GM23338 (cell line): ENCODE results near the gene CNTROB. TPM values are rescaled to one million over a fixed set of nuclear protein-coding genes. Genes with fewer than 3 reads are reported as not detected.

Experiments used
- ATAC-seq: fragments of 200-7000 bp; cut with Tn5 transposase; 3 replicates; pipeline ENCODE4 v1.9.1; 2020
- DNase-seq: peaks from one replicate; pipeline ENCODE4 v3.0.0-alpha.2; 2015; ENCODE audit warnings: low spot score
- H2AFZ ChIP-seq: fragments of 200-600 bp; sonication (generic); 2 replicates; pipeline ENCODE4 v1.8.0; 2016; ENCODE audit warnings: antibody characterized with exemption, mild to moderate bottlenecking, moderate library complexity
- H3F3A ChIP-seq: fragments of 200-600 bp; sonication (generic); replicated peaks from 2 replicates; pipeline ENCODE4 v1.8.0; 2017; ENCODE audit warnings: antibody characterized with exemption, mixed run types, low read depth
- H3K27ac ChIP-seq: fragments of 200-600 bp; sonication (generic); 2 replicates; pipeline ENCODE4 v1.6.1; 2016; ENCODE audit warnings: low read depth
- H3K27me3 ChIP-seq: fragments of 200-600 bp; sonication (generic); 2 replicates; pipeline ENCODE4 v1.8.0; 2016; ENCODE audit warnings: mild to moderate bottlenecking, mixed run types, moderate library complexity; ENCODE audit not compliant: insufficient read depth
- H3K36me3 ChIP-seq: fragments of 200-600 bp; sonication (generic); 2 replicates; pipeline ENCODE4 v1.8.0; 2016; ENCODE audit warnings: mild to moderate bottlenecking; ENCODE audit not compliant: insufficient read depth
- H3K4me1 ChIP-seq: fragments of 200-600 bp; sonication (generic); 2 replicates; pipeline ENCODE4 v1.8.0; 2016; ENCODE audit warnings: mild to moderate bottlenecking, moderate library complexity; ENCODE audit not compliant: insufficient read depth
- H3K4me2 ChIP-seq: fragments of 200-600 bp; sonication (generic); 2 replicates; pipeline ENCODE4 v1.7.1; 2017; ENCODE audit warnings: mixed run types
- H3K4me3 ChIP-seq: fragments of 200-600 bp; sonication (generic); 2 replicates; pipeline ENCODE4 v1.6.1; 2016; ENCODE audit warnings: mixed run types
- H3K79me2 ChIP-seq: fragments of 200-600 bp; sonication (generic); replicated peaks from 2 replicates; pipeline ENCODE4 v1.8.0; 2017; ENCODE audit warnings: mild to moderate bottlenecking; ENCODE audit not compliant: insufficient read depth
- H3K9me2 ChIP-seq: fragments of 200-600 bp; sonication (generic); 2 replicates; pipeline ENCODE4 v1.8.0; 2017; ENCODE audit not compliant: insufficient read depth
- H4K20me1 ChIP-seq: fragments of 200-600 bp; sonication (generic); replicated peaks from 2 replicates; pipeline ENCODE4 v1.8.0; 2017; ENCODE audit warnings: mild to moderate bottlenecking; ENCODE audit not compliant: insufficient read depth
- H3K27ac Mint-ChIP-seq: 2 replicates; pipeline ENCODE4 v1.8.0; 2020; ENCODE audit warnings: inconsistent platforms, mild to moderate bottlenecking, moderate library complexity, mixed read lengths
- H3K27me3 Mint-ChIP-seq: 3 replicates; pipeline ENCODE4 v1.8.0; 2022; ENCODE audit warnings: low read depth, mild to moderate bottlenecking, moderate library complexity, mixed read lengths, inconsistent platforms; ENCODE audit not compliant: insufficient read depth, poor library complexity
- H3K36me3 Mint-ChIP-seq: 3 replicates; pipeline ENCODE4 v1.8.0; 2021; ENCODE audit warnings: low read depth, mild to moderate bottlenecking, inconsistent platforms, moderate library complexity, mixed read lengths
- H3K4me1 Mint-ChIP-seq: 3 replicates; pipeline ENCODE4 v1.8.0; 2020; ENCODE audit warnings: mild to moderate bottlenecking, inconsistent platforms, mixed read lengths
- H3K4me3 Mint-ChIP-seq: 3 replicates; pipeline ENCODE4 v1.8.0; 2021; ENCODE audit warnings: moderate library complexity, mild to moderate bottlenecking, inconsistent platforms, mixed read lengths
- H3K9me3 Mint-ChIP-seq: 3 replicates; pipeline ENCODE4 v1.8.0; 2020; ENCODE audit warnings: moderate library complexity, mild to moderate bottlenecking, inconsistent platforms, mixed read lengths
- CTCF ChIP-seq, 2 experiments: fragments of 200-600 bp in 1 of 2; sonication (generic) in 1 of 2; conservative IDR thresholded peaks; 2 replicates each; pipeline versions ENCODE4 v1.5.1 to v1.6.1; 2016 to 2017; ENCODE audit warnings: antibody characterized with exemption in 2 of 2, low read depth in 2 of 2, mild to moderate bottlenecking in 2 of 2, moderate library complexity in 1 of 2
- EZH2phosphoT487 ChIP-seq: fragments of 200-600 bp; sonication (generic); IDR thresholded peaks from one replicate; pipeline ENCODE4 v1.8.1; 2018; ENCODE audit warnings: antibody characterized with exemption; ENCODE audit not compliant: unreplicated experiment
- NANOG ChIP-seq: IDR thresholded peaks from 2 replicates; pipeline ENCODE4 v1.6.1; 2016; ENCODE audit warnings: antibody characterized with exemption, borderline replicate concordance
- POLR2AphosphoS5 ChIP-seq: IDR thresholded peaks from 2 replicates; pipeline ENCODE4 v1.6.1; 2016; ENCODE audit warnings: antibody characterized with exemption, low read depth
- STAT1 ChIP-seq: IDR thresholded peaks from one replicate; pipeline ENCODE4 v1.6.1; 2016; ENCODE audit warnings: antibody characterized with exemption; ENCODE audit not compliant: unreplicated experiment
- ZNF114 ChIP-seq: fragments of 250-450 bp; sonication (Bioruptor Pico); IDR thresholded peaks from 2 replicates; pipeline ENCODE4 v1.5.0; 2020; ENCODE audit warnings: mild to moderate bottlenecking, moderate library complexity
- ZNF331 ChIP-seq: fragments of 250-450 bp; sonication (Bioruptor Pico); IDR thresholded peaks from 2 replicates; pipeline ENCODE4 v1.5.0; 2020; ENCODE audit warnings: low read depth, mild to moderate bottlenecking, moderate library complexity
- polyA plus RNA-seq: library from polyadenylated mRNA; unstranded; fragments of >200 nt; fragmentation: Nextera tagmentation; extraction: Ambion mirVana; gene quantifications from 2 replicates; pipeline ENCODE4 v1.2.1, GENCODE V29; 2016
- small RNA-seq: library from RNA; depleted of rRNA; stranded (forward); fragments of <200 nt; gene quantifications from one replicate; pipeline ENCODE3, GENCODE V24; 2014; ENCODE audit warnings: low replicate concordance
- total RNA-seq: library from RNA; depleted of rRNA; stranded (reverse); fragments of >200 nt; shearing (Covaris generic); gene quantifications from 2 replicates; pipeline ENCODE4 v1.2.3, GENCODE V29; 2014; rRNA removed

Gene CNTROB
- total and polyA plus RNA-seq, 2 experiments from 2014 or later: 16.3 to 18.5 TPM

DNA sequence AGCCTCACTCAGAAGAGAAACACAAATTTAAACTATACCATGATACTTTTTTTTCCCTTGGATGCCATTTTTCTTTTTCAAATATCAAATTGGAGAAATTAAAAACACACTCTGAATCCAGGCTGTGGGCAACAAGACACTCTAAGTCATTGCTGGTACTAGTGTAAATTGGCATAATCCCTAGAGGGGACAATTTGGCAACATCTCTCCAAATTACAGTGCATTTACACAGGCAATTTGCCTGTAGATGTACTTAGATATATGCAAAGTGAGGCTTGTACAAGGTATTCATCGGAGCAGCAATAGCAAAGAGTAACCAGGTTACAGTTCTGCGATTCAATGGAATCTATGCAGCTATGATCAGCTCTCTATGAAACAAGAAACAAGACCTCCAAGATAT lies 63.7 kb downstream of the CNTROB start:
- Histone ChIP-seq H3K27me3 (peaks cover 25% of the 10 kb centered on the region), H4K20me1 (no peaks in the 10 kb centered on the region), H3F3A (no peaks in the 10 kb centered on the region), H3K27ac (no peak overlapping the region), H2AFZ (no peak overlapping the region), H3K4me2 (no peak overlapping the region), H3K4me1 (no peaks in the 10 kb centered on the region), H3K9me2 (no peaks in the 10 kb centered on the region), H3K79me2 (no peaks in the 10 kb centered on the region), H3K36me3 (no peaks in the 10 kb centered on the region), H3K4me3 (no peak overlapping the region)
- ATAC-seq (no peak), DNase-seq (no peak)
- Mint-ChIP-seq H3K4me1 (peaks cover 4% of the 10 kb centered on the region; the same call in 1 of the 3 replicates), H3K9me3 (peaks cover 5% of the 10 kb centered on the region; the same call in 2 of the 3 replicates), H3K4me3 (no peak overlapping the region), H3K27ac (no peak overlapping the region), H3K36me3 (no peaks in the 10 kb centered on the region), H3K27me3 (peaks cover 7% of the 10 kb centered on the region)
- TF ChIP-seq ZNF114 (CRISPR knock-in tag) (no peak), EZH2phosphoT487 (no peak), POLR2AphosphoS5 (no peak), CTCF (conservative IDR thresholded peaks at IDR 0.05; ENCODE audit: low read depth in 2 of 2) (no peak), STAT1 (no peak), ZNF331 (CRISPR knock-in tag) (no peak)

DNA sequence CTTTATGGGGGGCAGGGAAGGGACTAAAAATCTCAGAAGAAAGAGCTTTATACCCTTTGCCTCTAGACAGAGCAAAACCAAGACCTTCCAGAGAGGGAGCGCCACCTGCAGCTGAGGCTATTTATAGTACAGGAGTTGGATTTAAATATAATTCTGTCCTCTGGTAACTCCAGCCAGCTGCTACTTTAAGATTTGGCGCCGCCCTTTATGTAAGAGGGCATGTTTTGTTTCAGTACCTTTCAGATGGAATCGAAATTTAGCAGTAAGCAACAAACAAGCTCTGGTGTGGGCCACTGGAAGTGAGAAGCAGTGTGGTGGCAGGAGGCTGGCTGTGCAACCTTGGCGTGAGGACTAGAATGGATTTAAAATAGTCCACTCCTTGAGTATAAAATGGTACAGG lies 65.2 kb downstream of the CNTROB start:
- peak; percentile 97 for ATAC-seq
- Mint-ChIP-seq H3K27ac (no peak overlapping the region), H3K36me3 (no peaks in the 10 kb centered on the region; the same call in 2 of the 3 replicates), H3K4me3 (no peak overlapping the region), H3K27me3 (peaks cover 10% of the 10 kb centered on the region), H3K9me3 (no peaks in the 10 kb centered on the region; the same call in 2 of the 3 replicates), H3K4me1 (peaks cover 8% of the 10 kb centered on the region; the same call in 2 of the 3 replicates)
- Histone ChIP-seq H3K4me1 (no peaks in the 10 kb centered on the region; the same call in 1 of the 2 replicates), H3K27me3 (peaks cover 35% of the 10 kb centered on the region), H2AFZ (no peak overlapping the region), H3K9me2 (no peaks in the 10 kb centered on the region), H3F3A (0 out of 2 replicates have a peak, but pooled peaks cover 3% of the 10 kb centered on the region), H4K20me1 (no peaks in the 10 kb centered on the region; the same call in 1 of the 2 replicates), H3K36me3 (no peaks in the 10 kb centered on the region), H3K79me2 (no peaks in the 10 kb centered on the region), H3K27ac (no peak overlapping the region), H3K4me2 (no peak overlapping the region), H3K4me3 (no peak overlapping the region)
- DNase-seq: peak; percentile 90
- TF ChIP-seq NANOG (no peak), CTCF (conservative IDR thresholded peaks at IDR 0.05; ENCODE audit: low read depth in 2 of 2) (peak; percentile 68 to 76)

Small RNAs within 50 kb of the gene (small RNA-seq; reads per million reads assigned to genes)
- 0.72 reads per million, percentile 49 among the genes with 10 or more reads in this experiment for gene SCARNA21

Other genes starting within 250 kb of the CNTROB start
- gene TP53, start 244.7 kb upstream of the CNTROB start, total RNA-seq: 154 and 178 TPM in 2 replicates
- gene TP53, start 244.7 kb upstream of the CNTROB start, polyA plus RNA-seq: 119 and 138 TPM in 2 replicates
- gene WRAP53, start 243.7 kb upstream of the CNTROB start, total RNA-seq: 27.1 and 28.1 TPM in 2 replicates
- 33.3 and 33.5 TPM in 2 replicates for gene WRAP53, start 243.7 kb upstream of the CNTROB start, polyA plus RNA-seq
- 7.7 and 11.5 TPM in 2 replicates for gene EFNB3, start 227.0 kb upstream of the CNTROB start, total RNA-seq
- 4.2 and 4.5 TPM in 2 replicates for gene EFNB3, start 227.0 kb upstream of the CNTROB start, polyA plus RNA-seq
- gene DNAH2, start 214.5 kb upstream of the CNTROB start, total RNA-seq: 0.16 and 0.38 TPM in 2 replicates
- gene DNAH2, start 214.5 kb upstream of the CNTROB start, polyA plus RNA-seq: not detected in 2 replicates
- 1.4 and 1.8 TPM in 2 replicates for gene KDM6B, start 98.0 kb upstream of the CNTROB start, total RNA-seq
- gene KDM6B, start 98.0 kb upstream of the CNTROB start, polyA plus RNA-seq: 1.1 and 1.4 TPM in 2 replicates
- gene TMEM88, start 77.1 kb upstream of the CNTROB start, total RNA-seq: 0.97 TPM in 1 of 2 replicates, not detected in the other
- 0.43 and 0.58 TPM in 2 replicates for gene TMEM88, start 77.1 kb upstream of the CNTROB start, polyA plus RNA-seq
- 17.1 and 24.0 TPM in 2 replicates for gene NAA38, start 74.6 kb upstream of the CNTROB start, total RNA-seq
- 74.8 and 78.5 TPM in 2 replicates for gene NAA38, start 74.6 kb upstream of the CNTROB start, polyA plus RNA-seq
- 5.6 and 8.4 TPM in 2 replicates for gene CYB5D1, start 74.2 kb upstream of the CNTROB start, total RNA-seq
- gene CYB5D1, start 74.2 kb upstream of the CNTROB start, polyA plus RNA-seq: 2.7 and 3.5 TPM in 2 replicates
- gene CHD3, start 43.4 kb upstream of the CNTROB start, total RNA-seq: 9.7 and 12.3 TPM in 2 replicates
- 2.9 and 3.0 TPM in 2 replicates for gene CHD3, start 43.4 kb upstream of the CNTROB start, polyA plus RNA-seq
- gene RNF227, start 15.9 kb upstream of the CNTROB start, total RNA-seq: 0.66 and 1.4 TPM in 2 replicates
- gene RNF227, start 15.9 kb upstream of the CNTROB start, polyA plus RNA-seq: 0.35 and 0.42 TPM in 2 replicates
- 0.47 and 1.0 TPM in 2 replicates for gene KCNAB3, start 2.4 kb upstream of the CNTROB start, total RNA-seq
- gene KCNAB3, start 2.4 kb upstream of the CNTROB start, polyA plus RNA-seq: 0.45 and 1.0 TPM in 2 replicates
- gene TRAPPC1, start 260 bp upstream of the CNTROB start, total RNA-seq: 45.2 and 52.4 TPM in 2 replicates
- 211 and 234 TPM in 2 replicates for gene TRAPPC1, start 260 bp upstream of the CNTROB start, polyA plus RNA-seq
- gene GUCY2D, start 70.4 kb downstream of the CNTROB start, total RNA-seq: 0.07 TPM in 1 of 2 replicates, not detected in the other
- gene GUCY2D, start 70.4 kb downstream of the CNTROB start, polyA plus RNA-seq: 0.08 and 0.96 TPM in 2 replicates
- 0.39 and 0.45 TPM in 2 replicates for gene ALOX15B, start 106.9 kb downstream of the CNTROB start, total RNA-seq
- gene ALOX15B, start 106.9 kb downstream of the CNTROB start, polyA plus RNA-seq: 0.33 and 0.42 TPM in 2 replicates
- 1.4 TPM in 1 of 2 replicates, not detected in the other for gene ALOX12B, start 155.5 kb downstream of the CNTROB start, total RNA-seq
- gene ALOX12B, start 155.5 kb downstream of the CNTROB start, polyA plus RNA-seq: 0.16 and 0.30 TPM in 2 replicates
- gene ALOXE3, start 186.3 kb downstream of the CNTROB start, total RNA-seq: 0.10 and 1.6 TPM in 2 replicates
- 0.27 TPM in 1 of 2 replicates, not detected in the other for gene ALOXE3, start 186.3 kb downstream of the CNTROB start, polyA plus RNA-seq
- 0.14 TPM in 1 of 2 replicates, not detected in the other for gene HES7, start 191.9 kb downstream of the CNTROB start, total RNA-seq
- 0.24 TPM in 1 of 2 replicates, not detected in the other for gene HES7, start 191.9 kb downstream of the CNTROB start, polyA plus RNA-seq
- 36.1 and 40.5 TPM in 2 replicates for gene PER1, start 220.2 kb downstream of the CNTROB start, total RNA-seq
- 12.2 and 12.4 TPM in 2 replicates for gene PER1, start 220.2 kb downstream of the CNTROB start, polyA plus RNA-seq
- gene VAMP2, start 230.7 kb downstream of the CNTROB start, total RNA-seq: 6.9 and 9.8 TPM in 2 replicates
- gene VAMP2, start 230.7 kb downstream of the CNTROB start, polyA plus RNA-seq: 25.4 and 32.3 TPM in 2 replicates
- gene TMEM107, start 244.2 kb downstream of the CNTROB start, total RNA-seq: 11.0 and 20.4 TPM in 2 replicates
- gene TMEM107, start 244.2 kb downstream of the CNTROB start, polyA plus RNA-seq: 10.8 and 16.3 TPM in 2 replicates